Osteoblast (primary cell): Measurements from ENCODE around the gene DAPP1. TPM values are rescaled to one million over a fixed set of nuclear protein-coding genes. Genes with fewer than 3 reads are reported as not detected.
"Not testable (repeated sequence)": the region's sequence is repeated elsewhere in the genome, so short reads cannot be mapped to it uniquely, and the experiment has no call there.

ENCODE experiments used
- DNase-seq: peaks from one replicate; pipeline ENCODE4 v3.0.0; 2011; ENCODE audit warnings: low spot score, mixed read lengths; ENCODE audit not compliant: insufficient read length; ENCODE audit errors: missing footprints
- H2AFZ ChIP-seq: 2 replicates; pipeline ENCODE4 v1.6.0; 2011; ENCODE audit warnings: mild to moderate bottlenecking, low read length
- H3K27ac ChIP-seq: 2 replicates; pipeline ENCODE4 v1.5.1; 2011; ENCODE audit warnings: mild to moderate bottlenecking, low read depth, low read length, moderate library complexity
- H3K27me3 ChIP-seq: 2 replicates; pipeline ENCODE4 v1.6.0; 2012; ENCODE audit warnings: mild to moderate bottlenecking, control low read depth, inconsistent platforms, low read length, moderate library complexity; ENCODE audit not compliant: insufficient read depth
- H3K36me3 ChIP-seq: 2 replicates; pipeline ENCODE4 v1.5.1; 2011; ENCODE audit warnings: mild to moderate bottlenecking, low read length, control low read depth, moderate library complexity; ENCODE audit not compliant: insufficient read depth
- H3K4me1 ChIP-seq: 2 replicates; pipeline ENCODE4 v1.5.1; 2011; ENCODE audit warnings: mild to moderate bottlenecking, low read length, control low read depth, moderate library complexity; ENCODE audit not compliant: insufficient read depth
- H3K4me2 ChIP-seq: 2 replicates; pipeline ENCODE4 v1.6.0; 2011; ENCODE audit warnings: mild to moderate bottlenecking, low read length; ENCODE audit not compliant: insufficient read depth
- H3K4me3 ChIP-seq: fragments of 200-600 bp; sonication (generic); 3 replicates; pipeline ENCODE4 v1.5.1; 2012; ENCODE audit warnings: mild to moderate bottlenecking, low read length, inconsistent platforms; ENCODE audit not compliant: insufficient read depth
- H3K79me2 ChIP-seq: 2 replicates; pipeline ENCODE4 v1.6.0; 2012; ENCODE audit warnings: mild to moderate bottlenecking, low read length, control low read depth, inconsistent platforms; ENCODE audit not compliant: insufficient read depth
- H3K9me3 ChIP-seq: 2 replicates; pipeline ENCODE4 v1.5.1; 2011; ENCODE audit warnings: low read depth, low read length, control low read depth
- H4K20me1 ChIP-seq: 2 replicates; pipeline ENCODE4 v1.6.0; 2012; ENCODE audit warnings: mild to moderate bottlenecking, low read length, control low read depth; ENCODE audit not compliant: insufficient read depth
- total RNA-seq: library from RNA; depleted of rRNA; stranded (reverse); fragments of >200 nt; gene quantifications from 2 replicates; pipeline ENCODE4 v1.2.3, GENCODE V29; 2012
- TF ChIP-seq, protein P1 (sequence below): IDR thresholded peaks from 2 replicates; pipeline ENCODE4 v1.5.1; 2011; ENCODE audit warnings: mild to moderate bottlenecking, low read depth, low read length, moderate library complexity; ENCODE audit errors: extremely low read depth

Gene DAPP1
- total RNA-seq, 1 donor, result not detected

DNA sequence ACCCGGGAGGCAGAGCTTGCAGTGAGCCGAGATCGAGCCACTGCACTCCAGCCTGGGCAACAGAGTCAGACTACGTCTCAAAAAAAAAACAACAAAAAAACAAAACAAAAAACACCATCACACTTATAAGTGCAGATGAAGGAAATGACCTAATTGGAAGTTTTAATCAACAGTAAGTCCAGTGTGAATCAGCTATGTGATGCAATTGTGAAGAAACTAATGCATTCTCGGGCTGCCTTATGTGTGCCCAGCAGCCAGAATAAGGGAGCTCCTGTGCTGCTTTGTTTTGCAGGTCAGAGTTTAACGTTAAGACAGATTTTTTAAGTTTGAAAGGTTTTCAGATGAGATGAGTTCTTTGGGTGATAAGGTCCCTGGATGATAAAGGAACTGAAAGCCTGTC is 10.8 kb downstream of the DAPP1 start:
- DNase-seq, result no peak
- no peaks in the 10 kb centered on the region for H3K79me2 ChIP-seq

DNA sequence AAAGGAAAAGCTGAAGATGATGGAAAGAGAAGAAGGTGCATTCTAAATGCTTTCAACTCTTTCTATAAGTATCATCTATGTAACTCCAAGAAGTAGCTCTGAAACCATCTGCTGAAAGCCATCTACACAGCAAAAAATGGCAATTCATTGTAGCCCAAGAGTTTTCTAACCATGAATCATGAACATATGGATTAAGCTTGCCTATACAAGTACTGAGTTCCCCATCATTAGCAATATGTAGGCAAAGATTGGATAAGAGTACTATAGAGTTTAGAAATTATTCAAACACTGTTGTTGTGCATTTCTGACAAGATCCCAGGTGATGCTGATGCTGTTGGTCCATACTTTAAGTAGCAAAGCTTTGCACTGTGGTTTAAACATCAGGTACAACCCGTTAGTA is 11.2 kb downstream of the DAPP1 start:
- Histone ChIP-seq H3K4me1 (no peaks in the 10 kb centered on the region), H3K27me3 (no peaks in the 10 kb centered on the region), H3K4me2 (no peak overlapping the region), H3K27ac (no peak overlapping the region), H4K20me1 (no peaks in the 10 kb centered on the region), H3K36me3 (no peaks in the 10 kb centered on the region), H3K9me3 (no peaks in the 10 kb centered on the region), H2AFZ (no peak overlapping the region), H3K79me2 (no peaks in the 10 kb centered on the region), H3K4me3 (no peak overlapping the region)
- TF ChIP-seq, protein P1, sequence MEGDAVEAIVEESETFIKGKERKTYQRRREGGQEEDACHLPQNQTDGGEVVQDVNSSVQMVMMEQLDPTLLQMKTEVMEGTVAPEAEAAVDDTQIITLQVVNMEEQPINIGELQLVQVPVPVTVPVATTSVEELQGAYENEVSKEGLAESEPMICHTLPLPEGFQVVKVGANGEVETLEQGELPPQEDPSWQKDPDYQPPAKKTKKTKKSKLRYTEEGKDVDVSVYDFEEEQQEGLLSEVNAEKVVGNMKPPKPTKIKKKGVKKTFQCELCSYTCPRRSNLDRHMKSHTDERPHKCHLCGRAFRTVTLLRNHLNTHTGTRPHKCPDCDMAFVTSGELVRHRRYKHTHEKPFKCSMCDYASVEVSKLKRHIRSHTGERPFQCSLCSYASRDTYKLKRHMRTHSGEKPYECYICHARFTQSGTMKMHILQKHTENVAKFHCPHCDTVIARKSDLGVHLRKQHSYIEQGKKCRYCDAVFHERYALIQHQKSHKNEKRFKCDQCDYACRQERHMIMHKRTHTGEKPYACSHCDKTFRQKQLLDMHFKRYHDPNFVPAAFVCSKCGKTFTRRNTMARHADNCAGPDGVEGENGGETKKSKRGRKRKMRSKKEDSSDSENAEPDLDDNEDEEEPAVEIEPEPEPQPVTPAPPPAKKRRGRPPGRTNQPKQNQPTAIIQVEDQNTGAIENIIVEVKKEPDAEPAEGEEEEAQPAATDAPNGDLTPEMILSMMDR, result no peak
- DNase-seq, result no peak

More for the DNA sequence above, 10.8 kb downstream of the DAPP1 start:
- H3K4me2 ChIP-seq, result no peak overlapping the region
- H3K36me3 ChIP-seq, result no peaks in the 10 kb centered on the region
- no peak overlapping the region for H3K4me3 ChIP-seq
- no peaks in the 10 kb centered on the region for H4K20me1 ChIP-seq
- no peaks in the 10 kb centered on the region for H3K27me3 ChIP-seq
- H3K4me1 ChIP-seq, result no peaks in the 10 kb centered on the region
- TF ChIP-seq, protein P1, result no peak
- H3K9me3 ChIP-seq, result no peaks in the 10 kb centered on the region
- no peak overlapping the region for H2AFZ ChIP-seq
- no peak overlapping the region for H3K27ac ChIP-seq

DNA sequence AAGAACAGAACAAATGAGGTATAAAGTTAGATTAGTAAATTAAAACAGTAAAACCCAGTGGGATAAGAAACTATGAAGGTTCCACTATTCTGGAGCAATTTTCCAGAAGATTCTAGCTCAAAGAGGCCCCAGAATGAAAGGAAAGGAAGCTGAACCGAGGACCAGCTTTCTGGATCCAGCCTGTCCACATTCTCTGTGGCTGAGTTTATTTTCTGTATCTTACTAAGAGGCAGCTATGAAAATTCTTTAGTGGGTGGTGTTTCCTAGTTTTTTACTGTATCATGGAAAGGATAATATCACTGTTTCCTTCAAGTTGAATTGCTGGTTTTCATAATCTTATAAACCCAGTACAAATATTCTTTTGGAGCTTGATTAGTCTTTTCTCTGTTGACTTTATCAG is 11.8 kb downstream of the DAPP1 start:
- TF ChIP-seq, protein P1, result no peak
- no peak for DNase-seq
- no peak overlapping the region for H2AFZ ChIP-seq

DNA sequence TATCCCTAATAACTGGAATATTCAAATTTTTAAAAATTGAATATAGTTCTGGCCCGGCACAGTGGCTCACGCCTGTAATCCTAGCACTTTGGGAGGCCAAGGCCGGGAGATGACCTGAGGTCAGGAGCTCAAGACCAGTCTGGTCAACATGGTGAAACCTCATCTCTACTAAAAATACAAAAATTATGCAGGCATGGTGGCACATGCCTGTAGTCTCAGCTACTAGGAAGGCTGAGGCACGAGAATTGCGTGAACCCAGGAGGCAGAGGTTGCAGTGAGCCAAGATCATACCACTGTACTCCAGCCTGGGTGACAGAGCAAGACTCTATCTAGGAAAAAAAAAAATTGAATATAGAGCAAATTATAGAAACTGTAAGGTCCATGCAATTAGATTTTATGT is 13.4 kb downstream of the DAPP1 start:
- H3K4me1 ChIP-seq, H3K27me3 ChIP-seq, H3K79me2 ChIP-seq: not testable (repeated sequence)

More for the DNA sequence above, 11.8 kb downstream of the DAPP1 start:
- H3K4me2 ChIP-seq, result no peak overlapping the region
- no peak overlapping the region for H3K27ac ChIP-seq
- no peaks in the 10 kb centered on the region for H4K20me1 ChIP-seq
- H3K4me3 ChIP-seq, result no peak overlapping the region
- no peaks in the 10 kb centered on the region for H3K36me3 ChIP-seq
- H3K9me3 ChIP-seq, result no peaks in the 10 kb centered on the region
- H3K79me2 ChIP-seq, result no peaks in the 10 kb centered on the region
- H3K27me3 ChIP-seq, result no peaks in the 10 kb centered on the region
- no peaks in the 10 kb centered on the region for H3K4me1 ChIP-seq

More for the DNA sequence above, 13.4 kb downstream of the DAPP1 start:
- H3K4me2 ChIP-seq, H3K36me3 ChIP-seq, H3K9me3 ChIP-seq, H3K27ac ChIP-seq, H3K4me3 ChIP-seq, DNase-seq, H2AFZ ChIP-seq, H4K20me1 ChIP-seq: not testable (repeated sequence)
